Esophagus squamous epithelium (tissue), 4 donors: ENCODE measurements around the gene VSTM2A.

Source experiments
- POLR2A ChIP-seq, 4 donors: fragments of 450-650 bp; IDR thresholded peaks; one replicate each; pipeline ENCODE4 v1.6.1; 2017; ENCODE audit warnings: antibody characterized with exemption in 4 of 4, mild to moderate bottlenecking in 4 of 4, moderate library complexity in 3 of 4
- TF ChIP-seq, protein P1 (sequence below), 6 experiments: fragments of 450-650 bp in 4 of 6; fragments of 200-600 bp in 2 of 6; sonication (generic) in 2 of 6; IDR thresholded peaks; one replicate each; pipeline ENCODE4 v1.5.1; 2016 to 2019; ENCODE audit warnings: antibody characterized with exemption in 6 of 6, mild to moderate bottlenecking in 4 of 6, moderate library complexity in 4 of 6

DNA sequence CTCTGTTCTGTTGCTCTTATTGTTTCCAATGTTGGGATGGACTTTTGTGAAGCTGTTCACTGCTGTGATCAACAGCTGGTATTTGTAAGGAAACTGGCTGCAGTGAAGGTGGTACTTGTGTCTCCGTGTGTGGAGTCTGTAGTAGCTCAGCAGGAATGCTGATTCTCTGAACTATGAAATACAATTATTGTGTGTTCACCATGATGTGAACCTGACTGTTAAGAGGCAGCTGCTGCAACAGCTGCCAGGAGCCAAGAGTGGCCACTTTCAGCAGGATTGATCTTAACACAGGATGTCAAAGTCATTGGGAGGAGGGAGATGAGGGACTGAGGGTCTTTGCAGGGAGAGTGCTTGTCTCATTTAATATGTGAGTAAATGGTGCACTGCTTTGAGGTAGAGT lies 13.9 kb downstream of the VSTM2A start:
- TF ChIP-seq, protein P1, sequence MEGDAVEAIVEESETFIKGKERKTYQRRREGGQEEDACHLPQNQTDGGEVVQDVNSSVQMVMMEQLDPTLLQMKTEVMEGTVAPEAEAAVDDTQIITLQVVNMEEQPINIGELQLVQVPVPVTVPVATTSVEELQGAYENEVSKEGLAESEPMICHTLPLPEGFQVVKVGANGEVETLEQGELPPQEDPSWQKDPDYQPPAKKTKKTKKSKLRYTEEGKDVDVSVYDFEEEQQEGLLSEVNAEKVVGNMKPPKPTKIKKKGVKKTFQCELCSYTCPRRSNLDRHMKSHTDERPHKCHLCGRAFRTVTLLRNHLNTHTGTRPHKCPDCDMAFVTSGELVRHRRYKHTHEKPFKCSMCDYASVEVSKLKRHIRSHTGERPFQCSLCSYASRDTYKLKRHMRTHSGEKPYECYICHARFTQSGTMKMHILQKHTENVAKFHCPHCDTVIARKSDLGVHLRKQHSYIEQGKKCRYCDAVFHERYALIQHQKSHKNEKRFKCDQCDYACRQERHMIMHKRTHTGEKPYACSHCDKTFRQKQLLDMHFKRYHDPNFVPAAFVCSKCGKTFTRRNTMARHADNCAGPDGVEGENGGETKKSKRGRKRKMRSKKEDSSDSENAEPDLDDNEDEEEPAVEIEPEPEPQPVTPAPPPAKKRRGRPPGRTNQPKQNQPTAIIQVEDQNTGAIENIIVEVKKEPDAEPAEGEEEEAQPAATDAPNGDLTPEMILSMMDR (IDR thresholded peaks at IDR 0.05), result no peak
- TF ChIP-seq POLR2A (IDR thresholded peaks at IDR 0.05), result no peak
